H9 (cell line): ENCODE measurements around the gene HSD11B1. TPM values are rescaled to one million over a fixed set of nuclear protein-coding genes. Genes with fewer than 3 reads are reported as not detected.

ENCODE experiments used
- DNase-seq: peaks from one replicate; pipeline ENCODE4 v3.0.0-alpha.2; 2017
- H2AFZ ChIP-seq: one replicate; pipeline ENCODE4 v1.6.1; 2013; ENCODE audit warnings: mild to moderate bottlenecking, low read length, control low read depth, moderate library complexity
- H2AK5ac ChIP-seq: 2 replicates; pipeline ENCODE4 v1.6.1; 2013; ENCODE audit warnings: low read length, control low read depth, mixed read lengths; ENCODE audit not compliant: insufficient read length
- H2BK120ac ChIP-seq: one replicate; pipeline ENCODE4 v1.6.1; 2013; ENCODE audit warnings: low read depth, mild to moderate bottlenecking, low read length, control low read depth, inconsistent platforms; ENCODE audit not compliant: poor library complexity, severe bottlenecking
- H2BK12ac ChIP-seq: 2 replicates; pipeline ENCODE4 v1.6.1; 2013; ENCODE audit warnings: low read length, control low read depth, mixed read lengths, low read depth; ENCODE audit not compliant: insufficient read length
- H2BK15ac ChIP-seq: 2 replicates; pipeline ENCODE4 v1.6.1; 2013; ENCODE audit warnings: low read depth, low read length, control low read depth
- H2BK20ac ChIP-seq: one replicate; pipeline ENCODE4 v1.6.1; 2013; ENCODE audit warnings: low read depth, mild to moderate bottlenecking, low read length, control low read depth, inconsistent platforms; ENCODE audit not compliant: poor library complexity, severe bottlenecking
- H2BK5ac ChIP-seq: 2 replicates; pipeline ENCODE4 v1.6.1; 2013; ENCODE audit warnings: low read length, control low read depth, mixed read lengths; ENCODE audit not compliant: insufficient read length
- H3K14ac ChIP-seq: 2 replicates; pipeline ENCODE4 v1.6.1; 2013; ENCODE audit warnings: low read length, control low read depth; ENCODE audit not compliant: insufficient read depth
- H3K18ac ChIP-seq: 2 replicates; pipeline ENCODE4 v1.6.1; 2013; ENCODE audit warnings: low read depth, mild to moderate bottlenecking, mixed read lengths, low read length, control low read depth; ENCODE audit not compliant: insufficient read length
- H3K23ac ChIP-seq: 2 replicates; pipeline ENCODE4 v1.6.1; 2013; ENCODE audit warnings: low read length, control low read depth, mixed read lengths, low read depth; ENCODE audit not compliant: insufficient read length
- H3K23me2 ChIP-seq: 2 replicates; pipeline ENCODE4 v1.6.1; 2013; ENCODE audit warnings: low read depth, mild to moderate bottlenecking, mixed read lengths, low read length, control low read depth; ENCODE audit not compliant: insufficient read length, poor library complexity, severe bottlenecking
- H3K27ac ChIP-seq: 2 replicates; pipeline ENCODE4 v1.5.1; 2013; ENCODE audit warnings: low read length, control low read depth, mixed read lengths, low read depth; ENCODE audit not compliant: insufficient read length
- H3K27me3 ChIP-seq: 2 replicates; pipeline ENCODE4 v1.6.1; 2013; ENCODE audit warnings: low read length, control low read depth, inconsistent platforms; ENCODE audit not compliant: insufficient read depth
- H3K4ac ChIP-seq: 2 replicates; pipeline ENCODE4 v1.6.1; 2013; ENCODE audit warnings: low read depth, mild to moderate bottlenecking, control low read depth, inconsistent platforms, low read length, moderate library complexity
- H3K4me1 ChIP-seq: 2 replicates; pipeline ENCODE4 v1.6.1; 2013; ENCODE audit warnings: low read length, control low read depth, inconsistent platforms; ENCODE audit not compliant: insufficient read depth
- H3K4me2 ChIP-seq: 2 replicates; pipeline ENCODE4 v1.6.1; 2013; ENCODE audit warnings: low read length, control low read depth, mixed read lengths; ENCODE audit not compliant: insufficient read length, insufficient read depth
- H3K56ac ChIP-seq: 2 replicates; pipeline ENCODE4 v1.6.1; 2013; ENCODE audit warnings: low read depth, mild to moderate bottlenecking, mixed read lengths, low read length, control low read depth; ENCODE audit not compliant: insufficient read length
- H3K79me1 ChIP-seq: 2 replicates; pipeline ENCODE4 v1.6.1; 2013; ENCODE audit warnings: low read depth, mild to moderate bottlenecking, moderate library complexity, low read length, control low read depth, inconsistent platforms; ENCODE audit not compliant: insufficient read depth, poor library complexity, severe bottlenecking
- H3K79me2 ChIP-seq: 2 replicates; pipeline ENCODE4 v1.6.1; 2013; ENCODE audit warnings: low read length, control low read depth, inconsistent platforms; ENCODE audit not compliant: insufficient read depth
- H3K9ac ChIP-seq: 2 replicates; pipeline ENCODE4 v1.6.1; 2013; ENCODE audit warnings: low read length, control low read depth, mixed read lengths; ENCODE audit not compliant: insufficient read length; ENCODE audit errors: extremely low read depth
- H3K9me3 ChIP-seq: one replicate; pipeline ENCODE4 v1.6.1; 2013; ENCODE audit warnings: low read depth, low read length, inconsistent platforms; ENCODE audit not compliant: control insufficient read depth
- H3T11ph ChIP-seq: one replicate; pipeline ENCODE4 v1.6.1; 2013; ENCODE audit warnings: mild to moderate bottlenecking, low read length, control low read depth, inconsistent platforms
- H4K20me1 ChIP-seq: one replicate; pipeline ENCODE4 v1.6.1; 2013; ENCODE audit not compliant: control insufficient read depth, insufficient read length, insufficient read depth
- H4K5ac ChIP-seq: 2 replicates; pipeline ENCODE4 v1.6.1; 2013; ENCODE audit warnings: low read depth, mild to moderate bottlenecking, mixed read lengths, low read length, control low read depth; ENCODE audit not compliant: insufficient read length
- H4K8ac ChIP-seq: replicated peaks from 2 replicates; pipeline ENCODE4 v1.6.1; 2013; ENCODE audit warnings: low read length, control low read depth, mixed read lengths, low read depth; ENCODE audit not compliant: insufficient read length
- H4K91ac ChIP-seq: 2 replicates; pipeline ENCODE4 v1.6.1; 2013; ENCODE audit warnings: low read depth, mild to moderate bottlenecking, moderate library complexity, mixed read lengths, low read length, control low read depth; ENCODE audit not compliant: insufficient read length
- H3K27ac Mint-ChIP-seq, 3 experiments: 2 replicates in 2 of 3; 3 replicates in 1 of 3; pipeline ENCODE4 v1.8.0; 2020 to 2021; ENCODE audit warnings: mixed read lengths in 3 of 3, mild to moderate bottlenecking in 1 of 3, moderate library complexity in 1 of 3
- H3K27me3 Mint-ChIP-seq: 2 replicates; pipeline ENCODE4 v1.8.0; 2021; ENCODE audit warnings: low read depth, mild to moderate bottlenecking, moderate library complexity, mixed read lengths
- H3K36me3 Mint-ChIP-seq, 3 experiments: 2 replicates in 2 of 3; 3 replicates in 1 of 3; pipeline ENCODE4 v1.8.0; 2020 to 2021; ENCODE audit warnings: low read depth in 3 of 3, mixed read lengths in 3 of 3; ENCODE audit not compliant: insufficient read depth in 1 of 3
- H3K4me1 Mint-ChIP-seq, 2 experiments: 2 replicates each; pipeline ENCODE4 v1.8.0; 2020; ENCODE audit warnings: mixed read lengths in 2 of 2
- H3K4me3 Mint-ChIP-seq, 2 experiments: 2 replicates in 1 of 2; 3 replicates in 1 of 2; pipeline ENCODE4 v1.8.0; 2020 to 2021; ENCODE audit warnings: mild to moderate bottlenecking in 2 of 2, mixed read lengths in 2 of 2, moderate library complexity in 1 of 2
- H3K9me3 Mint-ChIP-seq, 2 experiments: 2 replicates in 1 of 2; 3 replicates in 1 of 2; pipeline ENCODE4 v1.8.0; 2020; ENCODE audit warnings: mild to moderate bottlenecking in 2 of 2, mixed read lengths in 2 of 2, moderate library complexity in 1 of 2
- WGBS: extraction: QIAGEN DNeasy Blood & Tissue Kit; methylation state at CpG from one replicate; pipeline ENCODE4 v1.1.7; 2013; ENCODE audit warnings: missing lambda C conversion rate, low lambda C conversion rate, mixed read lengths; ENCODE audit not compliant: insufficient read length; ENCODE audit errors: extremely low coverage; 5-methylcytosine and 5-hydroxymethylcytosine counted together
- total RNA-seq: library from RNA; stranded (reverse); gene quantifications from 2 replicates; pipeline ENCODE4 v1.2.1, GENCODE V29; 2021
- TF ChIP-seq, protein P1 (sequence below): fragments of 200-600 bp; sonication (generic); conservative IDR thresholded peaks from 3 replicates; pipeline ENCODE4 v1.8.0; 2021; ENCODE audit warnings: antibody characterized with exemption, mild to moderate bottlenecking

HSD11B1 gene
- total RNA-seq, 1 experiment from 2014 or later: not detected

DNA sequence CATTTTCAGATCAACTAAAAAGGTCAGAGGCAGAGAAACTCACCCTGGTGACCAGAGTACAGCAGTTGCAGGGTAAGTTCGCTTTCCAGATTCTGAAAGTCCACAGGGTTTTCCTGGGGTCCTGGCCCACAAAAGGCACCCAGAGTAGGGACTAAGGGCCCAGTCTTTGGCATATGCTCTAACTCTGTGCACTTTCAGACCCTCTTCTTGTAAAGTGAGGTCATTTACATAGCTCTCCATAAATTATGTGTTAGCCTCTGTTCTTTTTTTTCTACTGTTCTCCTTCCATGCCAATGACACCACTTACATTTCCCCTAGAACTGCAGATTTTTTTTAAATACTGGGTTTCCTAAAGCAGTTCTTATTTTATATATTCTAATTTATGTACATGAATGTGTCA lies 73.5 kb downstream of the HSD11B1 start:
- no CpG with 5 or more reads among the region's 1 CpG for WGBS
- Histone ChIP-seq H3K4me2 (no peak overlapping the region), H3K9me3 (no peaks in the 10 kb centered on the region), H2BK12ac (no peak overlapping the region), H2AK5ac (no peak overlapping the region), H2BK20ac (no peak overlapping the region), H3K9ac (no peak overlapping the region), H2BK15ac (no peak overlapping the region), H3K4ac (no peak overlapping the region), H4K91ac (no peak overlapping the region), H3K27ac (no peak overlapping the region), H3K23ac (no peak overlapping the region), H3K4me1 (no peaks in the 10 kb centered on the region), H2AFZ (no peak overlapping the region), H3K79me2 (no peaks in the 10 kb centered on the region; the same call in 1 of the 2 replicates), H3K79me1 (no peaks in the 10 kb centered on the region), H2BK5ac (no peak overlapping the region), H4K8ac (no peak overlapping the region), H2BK120ac (no peak overlapping the region), H3K14ac (no peak overlapping the region), H4K5ac (no peak overlapping the region), H3K27me3 (no peaks in the 10 kb centered on the region), H3K23me2 (no peaks in the 10 kb centered on the region), H3T11ph (no peak overlapping the region), H3K18ac (no peak overlapping the region), H3K56ac (no peak overlapping the region), H4K20me1 (no peaks in the 10 kb centered on the region)
- Mint-ChIP-seq H3K9me3 (no peaks in the 10 kb centered on the region), H3K4me3 (no peak overlapping the region), H3K27ac (no peak overlapping the region), H3K4me1 (no peaks in the 10 kb centered on the region), H3K27me3 (peaks cover 5% of the 10 kb centered on the region; the same call in 1 of the 2 replicates), H3K36me3 (peaks cover 0 to 7% (median 0%) of the 10 kb centered on the region in 3 experiments; a peak in 2 of 7 replicates)
- TF ChIP-seq, protein P1, sequence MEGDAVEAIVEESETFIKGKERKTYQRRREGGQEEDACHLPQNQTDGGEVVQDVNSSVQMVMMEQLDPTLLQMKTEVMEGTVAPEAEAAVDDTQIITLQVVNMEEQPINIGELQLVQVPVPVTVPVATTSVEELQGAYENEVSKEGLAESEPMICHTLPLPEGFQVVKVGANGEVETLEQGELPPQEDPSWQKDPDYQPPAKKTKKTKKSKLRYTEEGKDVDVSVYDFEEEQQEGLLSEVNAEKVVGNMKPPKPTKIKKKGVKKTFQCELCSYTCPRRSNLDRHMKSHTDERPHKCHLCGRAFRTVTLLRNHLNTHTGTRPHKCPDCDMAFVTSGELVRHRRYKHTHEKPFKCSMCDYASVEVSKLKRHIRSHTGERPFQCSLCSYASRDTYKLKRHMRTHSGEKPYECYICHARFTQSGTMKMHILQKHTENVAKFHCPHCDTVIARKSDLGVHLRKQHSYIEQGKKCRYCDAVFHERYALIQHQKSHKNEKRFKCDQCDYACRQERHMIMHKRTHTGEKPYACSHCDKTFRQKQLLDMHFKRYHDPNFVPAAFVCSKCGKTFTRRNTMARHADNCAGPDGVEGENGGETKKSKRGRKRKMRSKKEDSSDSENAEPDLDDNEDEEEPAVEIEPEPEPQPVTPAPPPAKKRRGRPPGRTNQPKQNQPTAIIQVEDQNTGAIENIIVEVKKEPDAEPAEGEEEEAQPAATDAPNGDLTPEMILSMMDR: no peak
- DNase-seq: no peak
